ENCODE data around the gene INSYN1.

INSYN1 gene

DNA sequence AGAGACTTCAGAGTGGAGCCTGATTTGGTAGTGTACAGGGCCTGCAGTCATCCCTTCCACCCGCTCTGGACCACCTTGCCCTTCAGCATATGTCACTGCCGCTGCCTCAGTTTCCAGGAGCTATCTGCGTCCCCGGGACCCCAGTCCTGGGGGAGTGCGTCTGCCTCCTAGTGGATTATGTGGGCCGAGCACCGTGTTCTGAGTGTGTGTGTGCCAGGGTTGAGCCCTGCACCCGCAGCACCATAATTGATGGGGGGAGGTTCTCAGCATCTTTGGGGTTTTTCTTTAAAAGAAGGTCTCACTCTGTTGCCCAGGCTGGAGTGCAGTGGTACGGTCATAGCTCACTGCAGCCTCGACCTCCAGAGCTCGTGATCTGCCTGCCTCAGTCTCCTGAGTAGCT, 35.3 kb downstream of the INSYN1 start:
- TF ChIP-seq, protein P1, sequence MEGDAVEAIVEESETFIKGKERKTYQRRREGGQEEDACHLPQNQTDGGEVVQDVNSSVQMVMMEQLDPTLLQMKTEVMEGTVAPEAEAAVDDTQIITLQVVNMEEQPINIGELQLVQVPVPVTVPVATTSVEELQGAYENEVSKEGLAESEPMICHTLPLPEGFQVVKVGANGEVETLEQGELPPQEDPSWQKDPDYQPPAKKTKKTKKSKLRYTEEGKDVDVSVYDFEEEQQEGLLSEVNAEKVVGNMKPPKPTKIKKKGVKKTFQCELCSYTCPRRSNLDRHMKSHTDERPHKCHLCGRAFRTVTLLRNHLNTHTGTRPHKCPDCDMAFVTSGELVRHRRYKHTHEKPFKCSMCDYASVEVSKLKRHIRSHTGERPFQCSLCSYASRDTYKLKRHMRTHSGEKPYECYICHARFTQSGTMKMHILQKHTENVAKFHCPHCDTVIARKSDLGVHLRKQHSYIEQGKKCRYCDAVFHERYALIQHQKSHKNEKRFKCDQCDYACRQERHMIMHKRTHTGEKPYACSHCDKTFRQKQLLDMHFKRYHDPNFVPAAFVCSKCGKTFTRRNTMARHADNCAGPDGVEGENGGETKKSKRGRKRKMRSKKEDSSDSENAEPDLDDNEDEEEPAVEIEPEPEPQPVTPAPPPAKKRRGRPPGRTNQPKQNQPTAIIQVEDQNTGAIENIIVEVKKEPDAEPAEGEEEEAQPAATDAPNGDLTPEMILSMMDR (conservative IDR thresholded peaks at IDR 0.05; ENCODE audit: control insufficient read depth, insufficient read depth, low read depth, low read length): peak; percentile 30
- H3K4me3 ChIP-seq (ENCODE audit: control insufficient read depth, low read depth, low read length): no peak overlapping the region
- DNase-seq (ENCODE audit: low read depth): no peak

DNA sequence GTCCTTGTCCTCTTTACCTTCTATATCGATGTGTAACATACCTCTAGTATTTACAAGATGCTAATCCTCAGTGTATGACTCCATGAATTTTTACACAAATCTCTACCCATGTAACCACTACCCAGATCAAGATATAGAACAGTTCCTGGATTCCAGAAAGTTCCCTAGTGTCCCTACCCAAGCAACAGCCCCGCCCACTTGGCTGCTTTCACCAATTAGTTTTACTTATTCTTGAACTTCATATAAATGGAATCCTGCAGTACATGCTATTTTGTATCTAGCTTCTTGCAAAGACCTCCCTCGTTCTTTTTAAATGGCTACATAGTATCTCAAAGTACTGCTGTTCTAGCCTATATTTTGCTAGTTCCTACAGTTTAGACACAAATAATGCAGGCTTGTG, 35.9 kb downstream of the INSYN1 start:
- no peak overlapping the region for H3K4me3 ChIP-seq (ENCODE audit: control insufficient read depth, low read depth, low read length)
- TF ChIP-seq, protein P1 (conservative IDR thresholded peaks at IDR 0.05; ENCODE audit: control insufficient read depth, insufficient read depth, low read depth, low read length): no peak

DNA sequence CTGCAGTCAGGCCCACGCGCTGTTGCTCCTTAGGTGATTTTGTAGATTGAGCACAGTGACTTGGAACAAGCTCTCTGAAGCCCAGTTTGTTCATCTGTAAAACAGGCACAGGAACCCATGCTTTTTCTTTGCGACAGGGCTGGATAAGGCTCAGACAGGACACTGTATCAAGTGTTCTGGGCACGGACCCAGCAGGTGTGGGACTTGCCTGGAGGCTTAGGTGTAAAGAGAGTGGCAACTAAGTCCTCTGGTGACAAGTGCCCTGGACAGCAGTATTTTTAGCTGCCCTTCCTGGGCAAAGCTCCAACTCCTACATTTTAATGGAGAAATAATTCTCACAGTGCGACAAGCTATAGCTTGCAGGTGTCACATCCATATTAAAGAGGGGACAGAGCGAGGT, 36.7 kb downstream of the INSYN1 start:
- no peak for DNase-seq (ENCODE audit: low read depth)
- TF ChIP-seq, protein P1 (conservative IDR thresholded peaks at IDR 0.05; ENCODE audit: control insufficient read depth, insufficient read depth, low read depth, low read length): no peak

More for the DNA sequence above, 35.9 kb downstream of the INSYN1 start:
- DNase-seq (ENCODE audit: low read depth): no peak

DNA sequence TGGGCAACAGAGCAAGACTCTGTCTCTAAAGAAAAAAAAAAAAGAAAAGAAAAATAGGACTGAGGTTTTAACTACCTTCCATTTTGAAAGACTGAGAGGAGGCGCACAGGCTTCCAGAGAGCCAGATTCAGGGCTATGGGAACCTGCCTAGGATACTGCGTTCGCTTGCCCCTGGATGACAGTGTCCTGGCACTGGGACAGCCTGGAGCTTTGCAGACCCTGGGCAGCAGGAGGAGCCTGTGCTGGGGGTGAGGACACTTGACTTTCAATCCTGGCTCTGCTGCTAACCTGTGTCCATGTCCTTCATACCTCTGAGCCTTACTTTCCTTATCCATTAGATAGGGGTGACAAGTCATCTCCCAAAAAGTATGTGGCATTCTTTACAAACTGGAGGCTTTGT, 37.7 kb downstream of the INSYN1 start:
- DNase-seq (ENCODE audit: low read depth): no peak
- TF ChIP-seq, protein P1 (conservative IDR thresholded peaks at IDR 0.05; ENCODE audit: control insufficient read depth, insufficient read depth, low read depth, low read length): no peak
- H3K4me3 ChIP-seq (ENCODE audit: control insufficient read depth, low read depth, low read length): no peak overlapping the region

More for the DNA sequence above, 36.7 kb downstream of the INSYN1 start:
- H3K4me3 ChIP-seq (ENCODE audit: control insufficient read depth, low read depth, low read length): no peak overlapping the region

DNA sequence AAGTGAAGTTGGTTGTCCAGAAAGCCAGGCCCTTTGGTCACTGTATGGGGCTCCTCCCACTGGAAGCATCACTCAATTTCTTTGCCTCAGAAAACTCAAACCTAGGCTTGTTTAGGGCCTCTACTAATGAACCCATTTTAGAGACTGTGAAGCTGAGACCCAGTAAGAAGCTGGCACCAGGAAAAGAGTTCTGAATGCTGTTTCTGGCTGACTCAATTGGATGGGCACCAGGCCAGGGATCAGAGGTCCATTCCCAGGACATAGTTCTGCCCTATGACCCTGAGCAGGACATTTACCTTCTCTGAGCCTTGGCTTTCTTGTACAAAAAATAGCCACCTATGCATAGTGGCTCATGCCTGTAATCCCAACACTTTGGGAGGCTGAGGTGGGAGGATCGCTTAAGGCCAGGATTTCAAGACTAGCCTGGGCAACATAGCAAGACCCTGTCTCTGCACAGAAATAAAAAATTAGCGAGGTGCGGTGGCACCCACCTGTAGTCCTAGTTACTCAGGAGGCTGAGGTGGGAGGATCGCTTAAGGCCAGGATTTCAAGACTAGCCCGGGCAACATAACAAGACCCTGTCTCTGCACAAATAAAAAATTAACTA, 38.4 kb downstream of the INSYN1 start:
- DNase-seq (ENCODE audit: low read depth): no peak
- TF ChIP-seq, protein P1 (conservative IDR thresholded peaks at IDR 0.05; ENCODE audit: control insufficient read depth, insufficient read depth, low read depth, low read length): no peak
- no peak overlapping the region for H3K4me3 ChIP-seq (ENCODE audit: control insufficient read depth, low read depth, low read length)

DNA sequence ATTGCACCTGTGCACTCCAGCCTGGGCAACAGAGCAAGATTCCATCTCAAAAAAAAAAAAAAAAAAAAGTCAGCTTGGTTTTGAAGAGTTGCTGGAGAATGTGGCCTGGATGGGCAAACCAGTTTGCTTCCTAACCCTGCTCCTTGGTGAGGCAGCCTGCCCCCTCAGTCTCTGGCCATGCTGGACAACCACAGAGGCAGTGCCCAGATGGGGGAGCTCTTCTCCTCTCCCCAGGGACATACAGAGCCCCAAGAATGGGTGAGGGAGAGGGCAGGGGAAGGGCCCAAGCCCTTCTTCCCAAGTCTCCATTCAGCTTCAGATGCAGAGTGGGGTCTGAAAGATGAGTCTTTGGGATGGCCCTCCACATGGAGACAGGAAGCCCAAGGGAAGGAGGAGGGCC, 41.0 kb downstream of the INSYN1 start:
- TF ChIP-seq, protein P1 (conservative IDR thresholded peaks at IDR 0.05; ENCODE audit: control insufficient read depth, insufficient read depth, low read depth, low read length): no peak
- DNase-seq (ENCODE audit: low read depth): no peak
- H3K4me3 ChIP-seq (ENCODE audit: control insufficient read depth, low read depth, low read length): no peak overlapping the region

DNA sequence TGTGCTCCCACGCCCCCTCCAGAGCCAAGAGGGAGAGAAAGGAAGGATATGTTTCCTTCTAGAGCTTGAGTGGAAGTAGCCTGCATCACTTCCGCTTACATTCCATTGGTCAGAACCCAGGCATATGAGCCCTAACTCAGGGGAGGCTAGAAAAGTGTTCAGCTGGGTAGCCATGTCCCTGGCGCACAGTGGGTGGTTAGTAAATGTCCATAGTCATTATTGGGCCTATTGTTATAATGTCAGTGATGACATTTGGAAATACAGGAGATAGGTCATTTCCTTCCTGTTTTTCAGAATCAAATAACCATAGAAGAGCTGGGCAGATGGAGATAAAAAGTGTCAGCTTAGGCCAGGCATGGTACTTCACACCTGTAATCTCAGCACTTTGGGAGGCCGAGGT, 41.6 kb downstream of the INSYN1 start:
- no peak overlapping the region for H3K4me3 ChIP-seq (ENCODE audit: control insufficient read depth, low read depth, low read length)
- DNase-seq (ENCODE audit: low read depth): no peak
- TF ChIP-seq, protein P1 (conservative IDR thresholded peaks at IDR 0.05; ENCODE audit: control insufficient read depth, insufficient read depth, low read depth, low read length): no peak
